Fibroblast of lung (primary cell): ENCODE measurements around the gene SPPL2B. TPM values are rescaled to one million over a fixed set of nuclear protein-coding genes. Genes with fewer than 3 reads are reported as not detected.

ENCODE experiments used
- DNase-seq, 2 donors: peaks; one replicate each; pipeline versions ENCODE4 v3.0.0 to v3.0.0-alpha.2; 2010; ENCODE audit warnings: low read depth in 2 of 2
- H2AFZ ChIP-seq: 2 replicates; pipeline ENCODE4 v1.5.1; 2012; ENCODE audit warnings: low read length, control low read depth, inconsistent platforms
- H3K27ac ChIP-seq: 2 replicates; pipeline ENCODE4 v1.5.1; 2011; ENCODE audit warnings: low read length, control low read depth; ENCODE audit not compliant: insufficient read depth
- H3K27me3 ChIP-seq: 2 replicates; pipeline ENCODE4 v1.5.1; 2011; ENCODE audit warnings: mild to moderate bottlenecking, low read length; ENCODE audit not compliant: control insufficient read depth, insufficient read depth
- H3K36me3 ChIP-seq: 2 replicates; pipeline ENCODE4 v1.5.1; 2011; ENCODE audit warnings: low read length; ENCODE audit not compliant: control insufficient read depth, insufficient read depth
- H3K4me1 ChIP-seq: 2 replicates; pipeline ENCODE4 v1.5.1; 2011; ENCODE audit warnings: low read length; ENCODE audit not compliant: control insufficient read depth, insufficient read depth; ENCODE audit errors: extremely low read depth
- H3K4me2 ChIP-seq: 2 replicates; pipeline ENCODE4 v1.5.1; 2011; ENCODE audit warnings: low read length, control low read depth; ENCODE audit not compliant: insufficient read depth; ENCODE audit errors: extremely low read depth
- H3K4me3 ChIP-seq, 4 experiments: fragments of 200-600 bp in 1 of 4; sonication (generic) in 1 of 4; replicated peaks in 1 of 4; 2 replicates each; pipeline ENCODE4 v1.5.1; 2011 to 2016; ENCODE audit warnings: low read length in 4 of 4, low read depth in 3 of 4, mild to moderate bottlenecking in 3 of 4, control low read depth in 2 of 4, inconsistent platforms in 1 of 4, mixed read lengths in 1 of 4; ENCODE audit not compliant: insufficient read depth in 1 of 4; ENCODE audit errors: control extremely low read depth in 1 of 4
- H3K79me2 ChIP-seq: 2 replicates; pipeline ENCODE4 v1.5.1; 2012; ENCODE audit warnings: mild to moderate bottlenecking, low read length, inconsistent platforms; ENCODE audit not compliant: control insufficient read depth, insufficient read depth
- H3K9ac ChIP-seq: 2 replicates; pipeline ENCODE4 v1.5.1; 2011; ENCODE audit warnings: mild to moderate bottlenecking, low read length, control low read depth; ENCODE audit not compliant: insufficient read depth
- H3K9me3 ChIP-seq: 2 replicates; pipeline ENCODE4 v1.5.1; 2012; ENCODE audit warnings: low read depth, low read length; ENCODE audit not compliant: control insufficient read depth, insufficient read depth
- H4K20me1 ChIP-seq: 2 replicates; pipeline ENCODE4 v1.5.1; 2011; ENCODE audit warnings: low read length; ENCODE audit not compliant: control insufficient read depth, insufficient read depth; ENCODE audit errors: extremely low read depth
- CTCF ChIP-seq, 2 donors: IDR thresholded peaks in 1 of 2; conservative IDR thresholded peaks in 1 of 2; 1 replicate in 1 of 2; 2 replicates in 1 of 2; pipeline ENCODE4 v1.5.1; 2011 to 2012; ENCODE audit warnings: low read length in 2 of 2, control low read depth in 1 of 2, inconsistent platforms in 1 of 2, low read depth in 1 of 2, mild to moderate bottlenecking in 1 of 2
- EZH2 ChIP-seq: IDR thresholded peaks from 2 replicates; pipeline ENCODE4 v1.5.1; 2012; ENCODE audit warnings: low read length, control low read depth, mild to moderate bottlenecking; ENCODE audit errors: missing control alignments
- polyA plus RNA-seq, 2 donors: library from polyadenylated mRNA; depleted of rRNA in 1 of 2; stranded (reverse) in 1 of 2; unstranded in 1 of 2; fragments of >200 nt; gene quantifications; 2 replicates each; pipeline ENCODE4 v1.2.1, GENCODE V29; 2011 to 2012; ENCODE audit warnings: missing spikeins in 1 of 2
- total RNA-seq: library from RNA; depleted of rRNA; stranded (reverse); fragments of >200 nt; gene quantifications from 2 replicates; pipeline ENCODE4 v1.2.1, GENCODE V29; 2014

SPPL2B gene
- total and polyA plus RNA-seq, 2 donors (not counting 1 experiment from before 2014, with no cell fraction given): 16.0 to 23.8 TPM

- H3K9me3 ChIP-seq: no peaks in the 10 kb centered on the region
- peak overlapping the region; percentile 87 for H2AFZ ChIP-seq
- no peaks in the 10 kb centered on the region for H4K20me1 ChIP-seq
- peaks cover 52% of the 10 kb centered on the region for H3K79me2 ChIP-seq
- no peaks in the 10 kb centered on the region for H3K27me3 ChIP-seq
- peak overlapping the region; percentile 57 for H3K27ac ChIP-seq
- peak overlapping the region; percentile 66 to 95 (median 82) for H3K4me3 ChIP-seq
- DNase-seq: peak; percentile 49 to 92
- H3K36me3 ChIP-seq: peaks cover 13% of the 10 kb centered on the region
- H3K9ac ChIP-seq: peak overlapping the region; percentile 90
- H3K4me2 ChIP-seq: peak overlapping the region; percentile 80
- no peak for TF ChIP-seq EZH2
- no peak for TF ChIP-seq CTCF (conservative IDR thresholded peaks at IDR 0.05 in 1 of 2, IDR thresholded peaks at IDR 0.05 in 1 of 2; ENCODE audit: low read depth in 1 of 2, low read length in 2 of 2)
- peaks cover 5% of the 10 kb centered on the region for H3K4me1 ChIP-seq
Observed at GRCh38 chr19:2327773-2328400, 597 bp upstream of the SPPL2B start.

DNA sequence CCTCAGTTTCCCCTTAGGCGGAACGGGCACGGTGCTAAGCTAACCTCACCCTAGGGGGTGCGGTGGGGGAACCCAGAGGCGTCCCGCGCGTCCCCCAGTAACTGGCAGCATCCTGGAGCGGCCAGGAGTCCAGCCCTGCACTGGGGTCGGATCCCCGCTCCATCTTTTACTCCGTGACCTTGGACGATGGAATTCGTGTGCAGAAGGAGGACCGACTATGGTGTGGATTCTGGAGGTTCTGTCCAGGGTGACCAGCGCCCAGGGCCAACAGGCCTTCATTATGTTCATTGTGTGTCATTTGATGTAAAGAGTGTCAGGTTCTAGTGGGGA, 630 bp downstream of the SPPL2B start:
- Histone ChIP-seq H3K9me3 (no peaks in the 10 kb centered on the region), H3K36me3 (peaks cover 12% of the 10 kb centered on the region), H3K4me2 (peak overlapping the region; percentile 99), H3K4me3 (peak overlapping the region; percentile 66 to 95 (median 82)), H3K27me3 (no peaks in the 10 kb centered on the region), H3K9ac (peak overlapping the region; percentile 90), H3K27ac (peak overlapping the region; percentile 57), H2AFZ (no peak overlapping the region), H3K4me1 (peaks cover 5% of the 10 kb centered on the region), H4K20me1 (no peaks in the 10 kb centered on the region), H3K79me2 (peaks cover 59% of the 10 kb centered on the region)
- DNase-seq: no peak
- TF ChIP-seq EZH2: no peak
- no peak for TF ChIP-seq CTCF (conservative IDR thresholded peaks at IDR 0.05 in 1 of 2, IDR thresholded peaks at IDR 0.05 in 1 of 2; ENCODE audit: low read depth in 1 of 2, low read length in 2 of 2)

DNA sequence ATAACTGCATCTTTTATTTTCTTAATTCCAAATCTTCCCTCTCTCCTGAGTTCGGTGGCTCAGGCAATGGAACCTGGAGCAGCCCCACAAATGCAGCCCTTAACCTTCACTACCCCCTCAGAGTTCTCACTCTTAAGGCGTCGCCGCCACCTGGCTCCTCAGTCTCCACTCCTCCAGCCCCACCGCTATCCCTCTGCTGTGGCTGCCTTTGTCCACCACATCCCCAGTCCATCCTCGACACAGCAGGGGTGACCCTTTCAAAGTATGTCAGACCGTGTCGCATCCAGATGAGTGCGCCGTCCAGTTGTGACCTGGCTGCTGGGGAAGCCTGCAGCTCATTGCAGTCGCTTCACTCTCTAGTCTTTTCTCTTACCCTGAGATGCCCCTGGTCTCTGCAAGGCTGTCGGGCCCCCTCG, 1.0 kb downstream of the SPPL2B start:
- TF ChIP-seq EZH2 (no peak), CTCF (conservative IDR thresholded peaks at IDR 0.05 in 1 of 2, IDR thresholded peaks at IDR 0.05 in 1 of 2; ENCODE audit: low read depth in 1 of 2, low read length in 2 of 2) (no peak)
- H3K79me2 ChIP-seq: peaks cover 61% of the 10 kb centered on the region
- H3K27me3 ChIP-seq: no peaks in the 10 kb centered on the region
- peak overlapping the region; percentile 66 to 95 (median 82) for H3K4me3 ChIP-seq
- no peaks in the 10 kb centered on the region for H4K20me1 ChIP-seq
- no peaks in the 10 kb centered on the region for H3K9me3 ChIP-seq
- peak overlapping the region; percentile 57 for H3K27ac ChIP-seq
- H3K9ac ChIP-seq: no peak overlapping the region
- H2AFZ ChIP-seq: no peak overlapping the region
- H3K36me3 ChIP-seq: peaks cover 8% of the 10 kb centered on the region
- peaks cover 5% of the 10 kb centered on the region for H3K4me1 ChIP-seq
- peak overlapping the region; percentile 99 for H3K4me2 ChIP-seq
- DNase-seq: no peak
